Regular cardiac myocyte (primary cell): ENCODE data around the gene DDX31. TPM values are rescaled to one million over a fixed set of nuclear protein-coding genes. Genes with fewer than 3 reads are reported as not detected.

Source experiments
- total RNA-seq: library from RNA; depleted of rRNA; stranded (reverse); fragments of >200 nt; gene quantifications from 2 replicates; pipeline ENCODE4 v1.2.3, GENCODE V29; 2014

DDX31 gene
- 12.1 and 14.2 TPM in 2 replicates for total RNA-seq

DNA sequence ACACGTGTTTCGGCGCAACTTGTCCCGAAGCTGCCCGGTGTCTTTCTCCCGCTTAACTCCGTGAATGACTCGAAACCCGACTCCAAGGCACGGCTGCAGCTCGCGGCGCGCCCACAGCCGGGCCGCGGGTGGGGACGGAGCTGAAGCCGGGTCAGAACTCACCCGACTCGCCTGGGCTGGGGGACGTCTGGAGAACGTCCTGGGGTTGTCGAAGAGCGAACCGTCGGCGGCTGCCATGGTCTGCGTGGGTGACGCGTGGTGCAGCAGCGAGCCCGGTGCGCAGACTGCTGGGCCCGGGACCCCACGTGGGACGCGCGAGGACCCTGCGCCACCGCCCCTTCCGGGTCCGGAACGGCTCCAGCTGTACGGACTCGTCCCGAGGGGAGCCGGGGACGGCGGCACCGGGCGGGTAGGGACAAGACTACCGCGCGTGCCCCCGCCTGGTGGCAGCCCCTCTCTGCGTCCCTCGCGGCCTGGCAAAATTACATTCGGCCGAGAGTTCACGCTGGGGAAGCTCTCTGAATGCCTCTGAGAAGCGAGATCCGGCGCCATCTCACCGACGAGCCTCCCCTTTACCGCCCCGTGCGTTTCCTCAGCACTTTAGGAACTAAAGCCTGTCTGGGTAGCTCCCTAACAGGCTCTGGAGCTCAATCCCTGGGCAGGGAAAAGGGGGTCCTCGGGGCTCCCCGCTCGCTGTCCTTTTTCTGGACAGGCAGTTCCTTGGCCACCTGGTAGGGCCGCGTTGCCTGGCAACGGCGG is at the start of gene DDX31:
DDX31 (minus strand) TSS at position 286 of the 759 bp plus-strand sequence; CDS start at position 237, 49 bp downstream.

DNA sequence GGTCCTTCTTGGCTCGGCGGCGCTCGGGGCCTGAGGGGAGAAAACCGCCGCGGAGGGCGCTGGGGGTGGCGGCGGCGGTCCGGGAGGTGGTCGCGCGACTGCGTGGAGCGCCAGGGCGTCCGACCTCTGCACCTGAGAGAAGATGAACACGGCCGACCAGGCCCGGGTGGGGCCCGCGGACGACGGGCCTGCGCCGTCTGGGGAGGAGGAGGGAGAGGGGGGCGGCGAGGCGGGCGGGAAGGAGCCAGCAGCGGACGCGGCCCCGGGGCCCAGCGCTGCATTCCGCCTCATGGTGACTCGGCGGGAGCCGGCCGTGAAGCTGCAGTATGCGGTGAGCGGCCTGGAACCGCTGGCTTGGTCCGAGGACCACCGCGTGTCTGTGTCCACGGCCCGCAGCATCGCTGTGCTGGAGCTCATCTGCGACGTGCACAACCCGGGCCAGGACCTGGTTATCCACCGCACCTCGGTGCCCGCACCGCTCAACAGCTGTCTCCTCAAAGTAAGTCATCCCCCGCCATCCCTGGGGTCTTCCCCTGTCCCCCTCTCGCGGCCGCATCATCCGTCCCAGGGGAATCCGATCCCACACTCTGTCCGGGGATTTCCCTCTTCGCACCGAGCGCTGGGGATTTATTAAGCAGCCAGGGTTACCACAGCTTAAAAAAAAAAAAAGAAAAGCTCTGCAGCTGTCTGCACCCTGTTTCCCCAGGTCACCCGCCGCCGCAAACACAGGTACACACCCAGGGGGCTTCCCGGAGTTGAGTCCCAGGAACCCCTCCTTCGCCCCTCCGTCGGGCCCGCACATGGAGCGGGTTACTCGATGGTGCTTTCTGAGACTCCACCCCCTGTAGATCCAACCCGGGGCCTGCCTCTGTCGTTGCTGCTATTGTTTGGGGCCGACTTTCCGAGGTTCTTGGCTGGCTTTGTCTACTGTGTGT is 941 bp upstream of the DDX31 start, which contains the start of gene GTF3C4:
GTF3C4 (plus strand) TSS at position 8 of the 935 bp plus-strand sequence; CDS start at position 143, 135 bp downstream.

DNA sequence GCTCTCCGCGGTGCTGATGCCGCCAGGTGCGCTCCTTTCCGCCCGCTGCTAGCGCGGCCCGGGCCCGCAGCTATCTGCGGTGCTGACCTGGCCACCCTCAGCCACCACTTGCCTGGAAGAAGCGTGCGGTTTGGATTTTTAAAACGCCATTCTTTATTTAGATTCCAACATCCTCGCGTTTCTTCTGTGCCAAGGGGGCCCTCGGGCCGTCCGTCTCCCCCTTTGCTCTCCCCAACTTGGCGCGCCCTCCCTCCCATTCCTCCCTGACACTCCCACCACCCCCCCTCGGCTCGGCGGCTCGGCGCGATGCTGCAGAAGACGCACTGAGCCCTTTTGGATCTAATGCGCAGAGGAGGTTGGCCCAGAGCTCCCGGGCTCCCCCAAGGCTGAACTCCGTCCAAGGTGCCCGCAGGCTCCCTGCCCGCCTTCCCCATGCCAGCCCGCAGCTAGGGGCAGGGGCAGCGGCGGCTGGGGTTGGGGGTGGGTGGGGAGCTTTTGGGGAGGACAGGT is 87.5 kb downstream of the DDX31 start, which contains the start of gene BARHL1:
BARHL1 (plus strand) TSS at position 331 of the 510 bp plus-strand sequence. CDS start 192 bp downstream, outside the sequence.

Other genes with a start within 250 kb of the DDX31 start
- not detected in 2 replicates for gene BARHL1, start 87.4 kb downstream of the DDX31 start, total RNA-seq
- 9.0 and 12.5 TPM in 2 replicates for gene GTF3C4, start 481 bp upstream of the DDX31 start, total RNA-seq
- under 0.01 and 0.19 TPM in 2 replicates for gene AK8, start 208.3 kb upstream of the DDX31 start, total RNA-seq
- 2.8 and 3.5 TPM in 2 replicates for gene SPACA9, start 208.9 kb upstream of the DDX31 start, total RNA-seq